ENCODE measurements around the gene INHBB. TPM values are rescaled to one million over a fixed set of nuclear protein-coding genes. Genes with fewer than 3 reads are reported as not detected.

The INHBB gene
- total and polyA plus RNA-seq, 9 of the 15 experiments (the other 6 are each of a cell fraction or from before 2014, with no cell fraction given) = not detected

GRCh38 chr2:120395221-120396012 lies 49.5 kb downstream of the INHBB start:
- H3K9ac ChIP-seq (ENCODE audit: insufficient read depth in 1 of 2, low read depth in 2 of 2, low read length in 2 of 2) = no peak overlapping the region
- intact Hi-C loops (cut with micrococcal nuclease) = no loop called here
- no peak overlapping the region for H2AFZ ChIP-seq (ENCODE audit: low read depth, low read length)
- ATAC-seq (no peak; the same call in 2 of the 3 replicates), FAIRE-seq (no peak), DNase-seq (ENCODE audit: extremely low read depth in 1 of 4, low spot score in 3 of 4) (no peak)
- 0 out of 2 replicates have a peak, but pooled peaks cover 2% of the 10 kb centered on the region for H3K9me3 ChIP-seq (replicated peaks; ENCODE audit: control insufficient read depth, insufficient read depth, low read depth, low read length)
- no TSS peak for BruUV-seq (replicated peaks)
- H3K36me3 ChIP-seq (ENCODE audit: control insufficient read depth, insufficient read depth, low read length) = no peaks in the 10 kb centered on the region
- H3K27me3 ChIP-seq (ENCODE audit: control insufficient read depth in 2 of 2, insufficient read depth in 2 of 2, low read length in 2 of 2) = peaks cover 10 to 58% of the 10 kb centered on the region in 2 experiments; a peak in 3 of 5 replicates
- ChIA-PET CTCF (ENCODE audit: low intra/inter-chr PET ratio) (no interaction called here), POLR2A (interaction anchor here (0.8 to 1.6 kb wide), 2 partner anchors 11 to 14 kb away, joined by 3 to 4 read pairs; no protein-coding TSS in a partner anchor)
- peaks cover 0 to 9% of the 10 kb centered on the region in 2 experiments; a peak in 2 of 5 replicates for H3K4me1 ChIP-seq (replicated peaks in 1 of 2; ENCODE audit: control insufficient read depth in 2 of 2, insufficient read depth in 2 of 2, low read length in 2 of 2)
- WGBS (ENCODE audit: insufficient coverage, low coverage, missing lambda C conversion rate) = 1% methylated on average over 21 of the region's 21 CpGs
- no peak overlapping the region for H3K4me2 ChIP-seq (ENCODE audit: insufficient read depth, low read length)
- no peak overlapping the region for H3K4me3 ChIP-seq
- no peaks in the 10 kb centered on the region for H3K79me2 ChIP-seq (ENCODE audit: control insufficient read depth, insufficient read depth, low read length)
- TF ChIP-seq ZNF77 (CRISPR knock-in tag; IDR thresholded peaks at IDR 0.05) (no peak), NRF1 (conservative IDR thresholded peaks at IDR 0.05 in 1 of 2, IDR thresholded peaks at IDR 0.05 in 1 of 2) (peak in 1 of 2 experiments; percentile 32; a peak in 1 of 4 replicates)
- H4K20me1 ChIP-seq (replicated peaks; ENCODE audit: control insufficient read depth, insufficient read depth, low read length) = no peaks in the 10 kb centered on the region
- H3K27ac ChIP-seq (ENCODE audit: extremely low read depth, low read depth, low read length) = no peak overlapping the region
- H3K9me1 ChIP-seq (ENCODE audit: control insufficient read depth, insufficient read depth, low read length) = no peaks in the 10 kb centered on the region
- in situ Hi-C loops (cut with MboI) = no loop called here

All from K562 (cell line).